GM19463 (cell line): ENCODE data around the gene THG1L.
A peak's percentile ranks its signal among the peaks of the same experiment; 100 is the strongest.

Experiments used
- ATAC-seq: cut with Tn5 transposase; IDR thresholded peaks from one replicate; pipeline ENCODE4 v1.9.1; 2021; ENCODE audit warnings: mild to moderate bottlenecking, moderate library complexity; ENCODE audit not compliant: unreplicated experiment

The THG1L gene

DNA sequence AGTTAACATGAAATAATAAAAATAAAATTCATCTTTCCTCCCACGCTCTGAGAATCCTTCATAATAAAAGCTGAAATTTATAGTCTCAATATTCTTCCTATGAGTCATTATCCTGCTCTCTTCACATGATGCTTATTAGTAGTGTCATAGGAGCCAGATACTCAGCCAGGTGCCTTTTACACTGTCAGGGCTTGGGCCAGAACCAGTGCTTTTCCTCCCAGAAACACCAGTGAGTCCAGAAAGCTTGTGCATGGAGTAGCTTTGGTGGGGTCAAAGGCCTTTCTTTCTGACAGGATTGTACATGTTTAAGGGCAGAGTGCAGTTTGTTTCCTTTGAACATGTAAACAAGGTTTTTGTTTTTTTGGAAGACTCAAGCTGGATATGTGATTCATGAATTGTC lies 19.1 kb downstream of the THG1L start:
- ATAC-seq, result no peak

DNA sequence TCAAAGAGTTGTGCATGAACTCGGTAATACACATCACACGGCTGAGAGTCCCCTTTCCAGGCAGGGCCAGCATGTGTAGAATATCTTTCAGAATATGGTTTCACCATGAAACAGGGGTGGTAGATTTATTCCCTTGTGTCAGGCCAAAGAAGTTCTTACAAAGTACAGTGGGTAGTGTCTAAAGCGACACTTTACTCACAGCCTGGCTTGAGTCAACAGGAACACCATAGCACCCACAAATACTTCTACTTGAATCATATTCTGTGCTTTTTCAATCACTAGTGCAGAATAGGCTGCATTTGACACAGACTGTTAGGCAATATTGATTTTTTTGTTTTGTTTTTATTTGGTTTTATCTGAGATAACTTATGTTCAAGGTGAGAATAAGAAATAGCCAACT lies 24.9 kb downstream of the THG1L start:
- no peak for ATAC-seq

DNA sequence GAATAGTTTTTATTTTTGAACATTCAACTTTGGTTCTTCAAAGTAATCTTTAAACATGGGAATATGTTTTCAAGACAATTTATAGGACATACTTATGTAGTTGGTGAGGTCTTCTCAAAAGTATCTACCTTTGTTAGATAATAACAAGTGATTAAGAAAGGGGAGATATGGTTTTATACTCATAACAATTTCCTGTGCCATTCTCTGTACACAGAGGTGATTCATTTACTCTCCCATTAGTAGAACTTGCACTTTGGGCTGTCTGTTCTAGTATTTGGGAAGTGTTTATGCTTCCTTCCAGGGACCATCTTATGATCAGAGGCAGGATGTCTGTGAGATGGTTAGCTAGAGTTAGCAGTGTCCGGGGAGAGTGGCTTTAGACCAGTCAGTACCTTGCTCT lies 27.5 kb downstream of the THG1L start:
- ATAC-seq, result no peak

DNA sequence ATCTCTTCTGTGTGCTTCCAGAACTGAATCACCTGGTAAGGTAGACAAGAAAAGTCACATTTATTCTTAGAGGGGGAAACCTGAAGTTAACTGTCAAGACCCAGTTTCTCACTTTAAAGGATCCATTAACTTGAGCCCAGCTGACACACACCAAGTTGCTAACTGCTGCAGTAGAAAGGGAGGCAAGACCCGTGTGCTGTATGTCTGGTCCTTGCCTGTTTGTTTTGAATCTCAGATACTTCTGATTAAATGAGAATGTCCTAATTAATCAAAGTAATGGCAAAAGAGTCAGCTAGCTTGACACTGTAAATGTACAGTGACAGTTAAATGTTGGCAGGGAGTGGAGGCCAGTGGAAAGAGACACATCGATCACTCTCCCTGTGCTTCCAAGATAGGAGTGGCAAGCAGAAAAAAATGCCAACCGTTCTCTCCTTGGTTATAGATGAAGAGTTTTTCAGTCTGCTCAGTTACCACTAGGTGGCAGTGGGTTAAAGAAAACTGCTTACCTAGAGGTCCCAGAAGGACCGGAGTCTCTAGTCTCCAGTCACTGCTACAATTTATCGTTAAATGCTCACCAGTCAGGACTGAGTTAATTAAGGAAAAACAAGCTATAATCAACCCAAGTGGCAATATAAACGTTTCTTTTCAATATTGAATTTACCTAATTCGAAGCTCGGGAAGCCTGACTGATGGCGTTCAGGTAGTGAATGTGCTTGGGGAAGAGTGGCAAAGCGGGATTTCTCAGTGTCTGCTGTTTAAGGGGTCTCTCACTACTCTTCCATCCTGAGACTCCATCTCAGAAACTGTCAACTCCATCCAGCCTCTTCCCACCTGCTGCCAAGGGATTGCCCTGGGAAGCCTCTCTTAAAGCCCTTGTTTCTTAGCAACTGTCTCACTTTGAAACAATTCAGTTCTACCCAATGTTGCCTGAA lies 30.7 kb downstream of the THG1L start:
- peak; percentile 87 for ATAC-seq

DNA sequence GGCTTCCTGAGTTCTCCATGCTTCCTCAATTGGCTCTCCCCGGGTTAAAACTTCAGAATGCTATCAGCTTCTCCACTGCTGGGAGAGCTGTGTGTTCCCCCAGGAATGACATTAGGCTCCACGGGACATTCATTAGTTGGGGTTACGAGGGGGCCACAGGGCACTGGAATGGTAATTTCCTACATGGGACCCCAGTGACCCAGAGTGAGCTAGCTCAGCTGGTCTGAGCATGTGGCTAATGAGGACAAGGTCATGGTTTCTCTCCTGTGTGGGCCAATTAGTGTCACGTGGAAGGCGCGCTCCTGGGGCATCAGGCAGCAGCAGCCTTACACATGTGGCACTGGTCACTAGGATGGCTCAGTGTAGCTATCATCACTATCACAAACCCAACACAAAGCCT lies 33.3 kb downstream of the THG1L start:
- ATAC-seq, result no peak

DNA sequence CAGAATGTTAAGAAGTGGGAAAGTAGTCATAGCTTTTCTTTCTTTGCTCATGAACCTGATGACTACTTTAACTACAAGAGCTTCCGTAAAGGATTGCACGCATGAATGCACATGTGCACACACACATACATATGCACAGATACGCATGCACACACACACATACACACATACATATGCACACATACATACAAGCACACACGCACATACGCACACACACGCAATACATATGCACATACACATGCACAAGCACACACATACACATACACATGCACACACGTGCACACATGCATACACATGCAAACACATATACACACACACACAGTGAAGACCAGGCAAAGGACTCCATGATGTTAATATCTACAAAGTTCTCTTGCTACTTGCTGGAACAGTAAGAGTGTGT lies 35.2 kb downstream of the THG1L start:
- no peak for ATAC-seq

DNA sequence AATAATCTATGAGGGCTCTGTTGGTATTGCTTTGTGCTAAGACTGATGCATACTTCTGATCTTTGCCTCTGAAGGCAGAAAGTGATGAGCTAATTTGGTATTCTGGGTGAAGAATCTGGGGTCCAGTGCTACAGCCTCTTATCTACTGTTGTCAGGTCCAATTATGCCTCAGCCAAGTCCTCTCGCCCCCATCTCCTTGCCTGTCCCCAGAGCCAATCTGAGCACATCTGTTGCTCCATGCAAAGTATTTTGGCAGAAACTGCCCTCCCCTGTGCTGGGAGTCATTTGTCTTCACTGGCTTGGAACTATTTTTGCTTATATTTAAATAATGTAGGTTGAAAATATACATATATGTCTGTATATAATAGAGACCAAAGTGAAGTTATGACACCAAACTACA lies 35.7 kb downstream of the THG1L start:
- ATAC-seq, result no peak

DNA sequence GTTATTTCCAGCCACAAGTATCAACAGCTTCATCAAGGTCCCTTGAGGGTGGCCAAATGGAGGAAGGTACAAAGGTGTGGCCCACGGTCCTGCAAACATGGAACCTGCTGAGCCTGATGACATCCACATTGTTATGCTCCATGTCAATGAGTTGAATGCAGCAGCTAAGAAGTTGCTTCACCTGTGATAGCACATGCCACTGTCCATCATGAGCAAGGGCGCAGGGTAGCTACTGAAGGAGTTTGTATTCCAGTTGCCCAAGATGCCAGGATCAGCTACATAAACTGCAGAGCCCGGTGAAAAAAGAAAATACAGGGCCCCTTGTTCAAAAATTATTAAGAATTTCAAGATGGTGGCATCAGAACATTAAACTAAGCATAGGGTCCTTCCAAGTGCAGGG lies 36.5 kb downstream of the THG1L start:
- ATAC-seq, result no peak

DNA sequence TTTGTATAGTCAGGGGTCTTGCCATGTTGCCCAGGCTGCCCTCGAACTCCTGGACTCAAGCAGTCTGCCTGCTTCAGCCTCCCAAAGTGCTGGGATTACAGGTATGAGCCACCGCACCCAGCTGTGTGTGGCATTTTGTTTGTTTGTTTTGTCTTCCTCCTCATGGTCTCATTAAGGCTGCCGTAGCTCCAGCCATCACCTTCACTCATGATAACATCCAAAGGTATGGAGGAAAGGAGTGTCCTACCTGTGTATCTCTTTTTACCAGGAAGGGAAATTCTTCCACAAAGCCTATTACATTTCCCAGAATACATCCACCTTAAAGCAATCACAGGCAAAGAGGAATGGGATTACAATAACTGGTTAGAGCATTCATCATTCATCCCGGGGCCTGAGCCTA lies 39.4 kb downstream of the THG1L start:
- no peak for ATAC-seq

DNA sequence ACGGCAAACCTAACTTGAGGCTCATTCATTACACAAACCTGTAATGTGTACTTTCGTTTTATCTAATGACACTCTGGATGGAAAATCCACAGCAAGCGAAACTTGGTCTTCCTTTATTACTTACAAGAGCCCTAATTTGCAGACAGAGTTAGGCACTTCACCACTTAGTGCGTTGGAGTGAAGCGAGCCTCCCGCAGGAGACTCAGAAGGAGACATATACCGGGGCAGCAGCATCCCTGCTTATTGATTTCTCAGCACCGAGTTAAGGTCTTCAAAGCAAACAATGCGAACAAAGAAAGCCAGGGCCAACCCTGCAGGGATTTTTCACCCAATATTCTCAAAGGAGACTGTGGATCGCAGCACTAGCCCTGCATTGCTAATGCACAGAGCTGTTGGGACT lies 40.9 kb downstream of the THG1L start:
- no peak for ATAC-seq

DNA sequence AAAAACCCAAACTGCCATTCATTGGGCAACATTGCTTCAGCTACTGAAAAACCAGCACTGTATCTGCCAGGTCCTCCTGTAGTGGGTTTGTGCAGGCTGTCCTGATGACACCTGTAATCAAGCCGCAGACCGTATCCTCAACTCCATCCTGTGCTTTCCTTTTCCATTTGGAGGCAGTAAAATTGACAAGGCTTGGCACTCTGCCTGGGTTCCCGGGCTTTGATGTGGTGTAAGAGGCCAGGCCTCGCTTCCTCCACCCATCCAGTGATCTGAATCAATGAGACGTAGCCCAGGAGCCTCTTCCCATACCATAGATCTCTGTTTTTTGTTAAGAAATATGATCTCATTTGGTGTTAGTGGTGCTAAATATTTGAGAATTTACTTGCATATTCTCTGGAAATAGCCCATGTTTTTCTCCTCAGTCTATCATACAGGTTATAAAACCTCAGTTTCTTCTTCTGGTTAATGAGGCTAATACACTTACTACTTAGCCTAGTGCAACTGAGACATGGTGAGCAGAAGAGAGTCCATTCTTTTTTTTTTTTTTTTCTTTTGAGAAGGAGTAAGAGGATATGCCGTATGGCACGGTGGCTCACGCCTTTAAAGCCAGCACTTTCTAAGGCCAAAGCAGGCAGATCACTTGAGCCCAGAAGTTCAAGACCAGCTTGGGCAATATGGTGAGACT lies 47.0 kb downstream of the THG1L start:
- ATAC-seq, result no peak

DNA sequence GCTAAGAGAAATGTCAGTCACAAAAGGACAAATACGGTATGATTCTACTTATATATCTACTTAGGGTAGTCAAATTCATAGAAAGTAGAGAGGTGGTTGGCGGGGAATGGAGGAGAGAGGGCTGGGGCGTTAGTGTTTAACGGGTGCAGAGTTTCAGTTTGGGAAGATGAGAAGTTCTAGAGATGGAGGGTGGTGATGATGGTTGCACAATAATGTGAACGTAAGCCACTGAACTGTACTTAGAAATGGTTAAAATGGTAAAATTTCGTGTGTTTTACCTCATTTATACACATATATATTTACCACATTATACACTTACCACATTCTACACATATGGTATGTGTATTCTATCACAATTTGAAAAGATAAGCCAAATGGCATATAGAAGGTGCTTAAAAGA lies 48.0 kb downstream of the THG1L start:
- ATAC-seq, result no peak

DNA sequence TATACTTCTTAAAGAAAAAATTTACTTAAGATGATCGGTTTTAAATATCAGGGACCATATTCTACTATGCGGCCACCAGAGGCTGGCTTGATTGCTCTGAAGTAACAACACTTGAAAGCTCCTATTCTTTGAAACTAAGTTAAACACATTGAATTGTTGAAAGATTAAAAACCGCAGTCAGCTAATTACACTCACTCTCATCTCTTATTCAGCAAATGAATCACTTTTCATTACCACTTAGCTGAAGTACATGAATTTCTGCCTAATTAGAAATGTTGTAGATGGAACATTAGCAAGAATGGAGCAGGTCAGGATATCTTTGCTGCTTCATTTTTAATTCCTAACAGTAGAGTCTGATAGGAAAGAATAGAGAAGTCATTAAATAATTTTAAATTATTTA lies 54.6 kb downstream of the THG1L start:
- ATAC-seq, result no peak
